Hippocampal formation (tissue), 2 donors: ENCODE measurements around the gene TSN.
"Not testable (repeated sequence)": the region's sequence is repeated elsewhere in the genome, so short reads cannot be mapped to it uniquely, and the experiment has no call there.

Experiments used
- DNase-seq, 2 donors: peaks; one replicate each; lab custom pipeline; 2025; lab: John Stamatoyannopoulos, UW

TSN gene

GRCh38 chr2:121755237-121756111 is at the start of gene TSN:
Gene TSN (plus strand): TSS chr2:121755651. CDS start chr2:121755780, 129 bp downstream.
- peak; percentile 94 to 96 for DNase-seq

GRCh38 chr2:121705958-121706357 is 49.5 kb upstream of the TSN start:
- no peak for DNase-seq

DNA sequence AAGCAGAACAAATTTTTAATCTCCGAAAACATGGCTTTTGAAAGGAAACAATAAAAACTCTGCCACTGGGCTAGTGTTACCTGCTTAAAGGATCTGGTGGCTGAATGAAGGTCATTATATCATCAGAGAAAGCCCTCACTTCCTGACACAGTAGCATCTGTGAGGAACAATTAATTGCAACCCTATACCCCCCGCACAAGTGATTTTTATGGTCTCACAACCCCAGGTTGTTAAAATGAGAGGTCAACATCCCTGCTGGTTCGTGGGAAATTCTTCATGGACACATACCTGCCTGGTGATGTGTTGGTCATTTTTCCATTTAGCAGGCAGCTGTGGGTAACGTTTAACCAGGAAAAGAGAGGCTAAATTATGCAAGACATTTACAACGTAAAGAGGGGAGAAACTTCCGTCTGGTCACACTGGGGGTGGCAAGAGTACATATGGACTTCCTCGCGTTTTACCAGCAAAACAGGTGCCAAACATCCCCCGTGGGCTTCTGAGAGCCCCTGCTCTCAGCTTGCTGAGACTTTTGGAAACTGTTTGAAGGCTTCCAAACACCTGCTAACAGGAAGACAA is 48.0 kb upstream of the TSN start:
- no peak for DNase-seq

GRCh38 chr2:121707920-121708361 is 47.5 kb upstream of the TSN start:
- DNase-seq: no peak

- DNase-seq: no peak
These were observed 45.5 kb upstream of the TSN start for GRCh38 chr2:121709776-121710469.

GRCh38 chr2:121710470-121711170 is 44.8 kb upstream of the TSN start:
- DNase-seq: no peak

GRCh38 chr2:121711481-121711880 is 44.0 kb upstream of the TSN start:
- DNase-seq: not testable (repeated sequence)

DNA sequence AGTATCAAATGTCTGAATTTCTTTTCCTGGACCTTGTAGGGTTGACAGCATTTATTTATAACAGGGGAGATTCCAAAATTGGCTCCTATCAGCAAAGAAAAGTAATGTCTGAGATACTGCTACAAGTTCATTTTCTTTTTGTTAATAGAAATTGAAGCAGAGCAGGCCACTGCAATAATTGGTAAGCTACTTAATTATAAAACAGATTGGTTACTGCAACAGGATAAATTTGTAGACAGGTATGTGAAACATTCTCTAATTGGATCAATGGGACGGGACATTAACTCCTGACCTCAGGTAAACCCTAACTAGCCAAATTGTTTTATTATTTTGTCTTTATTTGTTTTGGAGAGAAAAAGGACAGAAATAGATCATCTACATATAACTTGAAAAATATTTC is 39.3 kb upstream of the TSN start:
- no peak for DNase-seq

DNA sequence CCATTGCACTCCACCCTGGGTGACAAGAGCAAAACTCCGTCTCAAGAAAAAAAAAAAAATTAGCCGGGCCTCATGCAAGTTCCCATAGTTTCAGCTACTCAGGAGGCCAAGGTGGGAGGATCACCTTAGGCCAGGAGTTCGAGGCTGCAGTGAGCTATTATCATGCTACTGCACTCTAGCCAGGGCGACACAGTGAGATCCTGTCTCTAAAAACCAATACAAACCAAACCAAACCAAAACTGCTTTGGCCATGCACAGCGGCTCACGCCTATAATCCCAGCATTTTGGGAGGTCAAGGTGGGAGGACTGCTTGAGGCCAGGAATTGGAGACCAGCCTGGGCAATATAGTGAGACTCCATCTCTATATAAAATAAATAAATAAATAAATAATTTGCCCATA is 37.9 kb upstream of the TSN start:
- no peak for DNase-seq

DNA sequence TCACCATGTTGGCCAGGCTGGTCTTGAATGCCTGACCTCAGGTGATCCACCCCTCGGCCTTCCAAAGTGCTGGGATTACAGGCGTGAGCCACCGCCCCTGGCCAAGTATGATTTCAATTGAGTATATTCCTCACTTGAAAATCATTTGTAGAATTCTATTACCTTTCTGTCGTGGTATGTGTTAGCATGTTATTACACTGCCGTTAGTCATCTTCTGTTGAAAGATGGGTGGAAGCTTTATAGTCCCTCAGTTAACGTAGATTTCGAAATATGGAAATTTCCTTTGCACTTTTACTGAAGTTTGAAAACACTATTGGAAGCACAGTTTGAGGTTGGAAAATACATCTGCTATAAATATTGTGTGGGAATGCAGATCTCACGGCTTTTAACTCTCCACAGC is 33.5 kb upstream of the TSN start:
- DNase-seq: no peak

- DNase-seq: no peak
These were observed 33.0 kb upstream of the TSN start for GRCh38 chr2:121722479-121722878.

DNA sequence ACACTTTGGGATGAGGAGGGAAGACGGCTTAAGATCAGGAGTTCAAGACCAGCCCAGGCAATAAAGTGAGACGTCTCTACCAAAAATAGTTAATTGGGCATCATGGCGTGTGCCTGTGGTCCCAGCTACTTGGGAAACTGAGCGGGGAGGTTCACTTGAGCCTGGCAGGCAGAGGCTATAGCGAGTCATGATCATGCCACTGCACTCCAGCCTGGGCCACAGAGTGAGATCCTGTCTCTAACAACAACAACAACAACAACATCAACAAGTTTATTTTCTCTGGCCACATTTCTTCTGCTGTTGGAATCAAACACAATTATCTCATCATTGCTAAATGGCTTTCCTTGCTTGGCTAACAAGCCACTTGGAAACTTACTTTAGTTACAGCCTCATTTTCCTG is 32.1 kb upstream of the TSN start:
- no peak for DNase-seq

- DNase-seq: no peak
These were observed 28.1 kb upstream of the TSN start for GRCh38 chr2:121727332-121727731.

DNA sequence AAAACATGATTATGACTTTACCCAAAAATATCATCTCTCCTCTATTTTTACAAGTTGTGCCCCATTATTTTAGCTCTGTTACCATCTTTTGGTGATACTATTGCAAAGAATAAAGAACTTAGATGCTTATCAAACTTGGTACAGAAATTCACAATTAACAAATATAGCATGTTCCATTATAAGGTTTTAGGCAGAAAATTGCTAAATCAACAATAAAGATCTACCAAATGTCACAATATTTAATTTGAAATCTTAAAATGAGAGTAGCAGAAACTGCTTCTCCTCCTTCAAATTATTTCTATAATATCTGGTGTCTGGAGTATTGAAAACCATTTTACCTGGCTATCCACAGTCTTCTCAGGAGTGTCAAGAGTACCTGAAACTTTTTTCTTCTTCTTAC is 27.5 kb upstream of the TSN start:
- DNase-seq: no peak

- no peak for DNase-seq
These were observed 24.1 kb upstream of the TSN start for GRCh38 chr2:121731366-121731765.

DNA sequence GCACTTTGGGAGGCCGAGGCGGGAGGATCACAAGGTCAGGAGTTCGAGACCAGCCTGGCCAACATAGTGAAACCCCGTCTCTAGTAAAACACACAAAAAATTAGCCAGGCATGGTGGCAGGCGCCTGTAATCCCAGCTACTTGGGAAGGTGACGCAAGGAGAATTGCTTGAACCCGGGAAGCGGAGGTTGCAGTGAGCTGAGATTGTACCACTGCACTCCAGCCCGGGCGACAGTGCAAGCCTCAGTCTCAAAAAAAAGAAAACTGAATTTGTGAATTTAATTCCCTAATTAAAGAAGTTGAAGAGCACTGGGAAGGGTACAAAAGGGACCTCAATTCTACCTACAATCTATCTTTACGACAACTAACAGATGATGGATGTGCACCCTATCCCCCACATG is 20.9 kb upstream of the TSN start:
- DNase-seq: not testable (repeated sequence)

- no peak for DNase-seq
These were observed 19.9 kb upstream of the TSN start for GRCh38 chr2:121735518-121736074.

- DNase-seq: no peak
These were observed 19.4 kb upstream of the TSN start for GRCh38 chr2:121736140-121736461.

- DNase-seq: peak; percentile 98 to 99
These were observed 18.8 kb upstream of the TSN start, which contains the start of gene NIFK for GRCh38 chr2:121736462-121737336. Gene NIFK (minus strand): TSS chr2:121736875. CDS start chr2:121736850, 25 bp downstream.

DNA sequence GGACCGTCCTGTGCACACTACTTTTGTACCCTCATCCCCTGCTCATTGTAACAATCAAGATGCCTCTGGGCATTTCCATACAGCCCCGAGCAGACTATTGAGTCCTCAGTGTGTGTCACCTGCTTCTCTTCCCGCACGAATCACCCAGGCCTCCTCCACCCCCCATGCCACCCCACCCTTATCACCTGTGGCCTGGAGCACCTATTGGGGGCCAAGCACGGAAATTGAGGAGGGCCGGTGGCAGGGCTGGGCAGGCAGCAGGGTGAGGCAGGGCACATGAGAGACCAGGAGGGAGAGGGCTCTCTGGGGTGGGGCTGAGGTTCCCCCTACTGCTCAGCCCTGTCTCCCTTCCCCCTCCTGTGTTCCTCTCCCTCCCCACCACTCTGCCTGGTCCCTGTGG is 14.5 kb upstream of the TSN start:
- DNase-seq: no peak

GRCh38 chr2:121741450-121741849 is 14.0 kb upstream of the TSN start:
- DNase-seq: no peak
